Mucosa of descending colon (tissue), 3 donors: Measurements from ENCODE around the gene MOB3C. TPM values are rescaled to one million over a fixed set of nuclear protein-coding genes. Genes with fewer than 3 reads are reported as not detected.

Experiments
- ATAC-seq: fragments of 200-7000 bp; cut with Tn5 transposase; one replicate; pipeline ENCODE4 v1.9.1; 2020; ENCODE audit warnings: mild to moderate bottlenecking, moderate library complexity
- DNase-seq, 3 donors: peaks; one replicate each; pipeline ENCODE4 v3.0.0-alpha.2; 2020
- H3K36me3 ChIP-seq: fragments of 200-600 bp; one replicate; pipeline ENCODE4 v1.8.0; 2021; ENCODE audit warnings: low read depth, mild to moderate bottlenecking
- H3K4me1 ChIP-seq: fragments of 200-600 bp; one replicate; pipeline ENCODE4 v1.8.0; 2021; ENCODE audit warnings: low read depth, mild to moderate bottlenecking
- H3K4me3 ChIP-seq: fragments of 200-600 bp; one replicate; pipeline ENCODE4 v1.8.0; 2021; ENCODE audit warnings: mild to moderate bottlenecking
- H3K9me3 ChIP-seq: fragments of 200-600 bp; one replicate; pipeline ENCODE4 v1.8.0; 2021; ENCODE audit warnings: mild to moderate bottlenecking
- CTCF ChIP-seq: fragments of 200-600 bp; IDR thresholded peaks from one replicate; pipeline ENCODE4 v1.8.0; 2022; ENCODE audit warnings: antibody characterized with exemption, mild to moderate bottlenecking
- intact Hi-C, 2 donors: fragments of 100-400 bp; cut with DNase I in 1 of 2; cut with micrococcal nuclease in 1 of 2; formaldehyde crosslinking; loops; one replicate each; pipeline versions ENCODE4 v1.11.0 to v1.11.1; 2022; cut with DNase I, micrococcal nuclease
- total RNA-seq, 3 donors: library from RNA; stranded (reverse); fragmentation: NEBNext Ultra II Directional in 2 of 3; extraction: Animal tissue kit (Norgen Biotek cat#: 25700) in 2 of 3; gene quantifications; one replicate each; pipeline versions ENCODE4 v1.2.1 to v1.2.4, GENCODE V29; 2021 to 2023
- donor health status: DM: no; HTN: no; CAD: no; lungs with moderate emphysema.
- donor health status: DM: no; HTN: no; CAD: no.
- donor health status: DM: no; HTN: yes; CAD: no.

MOB3C gene
- total RNA-seq, 3 donors from 2014 or later = 15.4 to 24.4 (median 17.4) TPM

GRCh38 chr1:46582972-46583371 lies 33.6 kb downstream of the MOB3C start:
- Histone ChIP-seq H3K36me3 (peaks cover 9% of the 10 kb centered on the region), H3K9me3 (no peaks in the 10 kb centered on the region), H3K4me3 (no peak overlapping the region), H3K4me1 (no peaks in the 10 kb centered on the region)
- intact Hi-C loops = no loop called here
- TF ChIP-seq CTCF = no peak
- DNase-seq (peak in 1 of 3 donors; percentile 59), ATAC-seq (no peak)

GRCh38 chr1:46581681-46582455 lies 34.7 kb downstream of the MOB3C start:
- Histone ChIP-seq H3K4me3 (no peak overlapping the region), H3K9me3 (no peaks in the 10 kb centered on the region), H3K4me1 (no peaks in the 10 kb centered on the region), H3K36me3 (peaks cover 9% of the 10 kb centered on the region)
- TF ChIP-seq CTCF = no peak
- DNase-seq (no peak), ATAC-seq (peak; percentile 49)
- intact Hi-C loops = no loop called here

- no peaks in the 10 kb centered on the region for H3K4me1 ChIP-seq
- peaks cover 9% of the 10 kb centered on the region for H3K36me3 ChIP-seq
- intact Hi-C loops = no loop called here
- no peak for TF ChIP-seq CTCF
- peak; percentile 56 for ATAC-seq
- H3K4me3 ChIP-seq = no peak overlapping the region
- DNase-seq = no peak
- H3K9me3 ChIP-seq = no peaks in the 10 kb centered on the region
These were observed 36.3 kb downstream of the MOB3C start for GRCh38 chr1:46580140-46580903.

- no peak for TF ChIP-seq CTCF
- intact Hi-C loops = no loop called here
- no peak for DNase-seq
- Histone ChIP-seq H3K4me3 (no peak overlapping the region), H3K4me1 (no peaks in the 10 kb centered on the region), H3K9me3 (no peaks in the 10 kb centered on the region), H3K36me3 (peaks cover 9% of the 10 kb centered on the region)
- no peak for ATAC-seq
These were observed 38.9 kb downstream of the MOB3C start for GRCh38 chr1:46577671-46578070.

GRCh38 chr1:46576596-46576995 lies 40.0 kb downstream of the MOB3C start:
- H3K9me3 ChIP-seq = no peaks in the 10 kb centered on the region
- no peaks in the 10 kb centered on the region for H3K4me1 ChIP-seq
- TF ChIP-seq CTCF = no peak
- peaks cover 9% of the 10 kb centered on the region for H3K36me3 ChIP-seq
- ATAC-seq (no peak), DNase-seq (no peak)
- H3K4me3 ChIP-seq = no peak overlapping the region
- intact Hi-C loops = no loop called here
